Stimulated activated CD4-positive, alpha-beta T cell treated with anti-CD3 and anti-CD28 coated beads, Interleukin-15, amount 100 ng/mL, for 24 hours (primary cell): ENCODE measurements around the gene PPM1D.
"Not testable (repeated sequence)": the region's sequence is repeated elsewhere in the genome, so short reads cannot be mapped to it uniquely, and the experiment has no call there.

ENCODE experiments used
- DNase-seq: peaks from one replicate; pipeline ENCODE4 v3.0.0-alpha.2; 2020

The PPM1D gene

GRCh38 chr17:60594170-60594569 lies 5.8 kb upstream of the PPM1D start:
- not testable (repeated sequence) for DNase-seq

GRCh38 chr17:60594734-60595133 lies 5.3 kb upstream of the PPM1D start:
- no peak for DNase-seq

GRCh38 chr17:60597297-60597696 lies 2.7 kb upstream of the PPM1D start:
- DNase-seq: no peak

- no peak for DNase-seq
These were observed 1.8 kb upstream of the PPM1D start for GRCh38 chr17:60598001-60598736.

GRCh38 chr17:60599220-60599619 lies 773 bp upstream of the PPM1D start:
- peak; percentile 8 for DNase-seq

- DNase-seq: peak; percentile 79
These were observed 775 bp downstream of the PPM1D start for GRCh38 chr17:60600490-60601446.

GRCh38 chr17:60601447-60602384 lies 1.7 kb downstream of the PPM1D start:
- peak; percentile 45 for DNase-seq

DNA sequence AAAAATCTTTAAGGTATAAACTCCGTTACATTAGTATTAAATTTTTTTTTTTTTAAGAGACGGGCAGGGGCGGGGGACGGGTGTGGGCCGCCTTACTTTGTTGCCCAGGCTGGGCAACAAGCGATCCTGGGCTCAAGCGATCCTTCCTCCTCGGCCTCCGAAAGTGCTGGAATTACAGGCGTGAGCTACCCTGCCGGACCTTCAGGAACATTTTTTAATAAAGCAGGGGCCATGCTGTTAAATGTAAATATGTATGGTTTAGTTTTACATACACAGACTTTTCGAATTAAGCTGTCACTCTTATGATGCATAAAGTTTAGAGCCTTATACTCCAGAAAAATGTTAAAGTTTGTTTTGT lies 2.4 kb downstream of the PPM1D start:
- no peak for DNase-seq

- DNase-seq: no peak
These were observed 2.9 kb downstream of the PPM1D start for GRCh38 chr17:60602871-60603270.

DNA sequence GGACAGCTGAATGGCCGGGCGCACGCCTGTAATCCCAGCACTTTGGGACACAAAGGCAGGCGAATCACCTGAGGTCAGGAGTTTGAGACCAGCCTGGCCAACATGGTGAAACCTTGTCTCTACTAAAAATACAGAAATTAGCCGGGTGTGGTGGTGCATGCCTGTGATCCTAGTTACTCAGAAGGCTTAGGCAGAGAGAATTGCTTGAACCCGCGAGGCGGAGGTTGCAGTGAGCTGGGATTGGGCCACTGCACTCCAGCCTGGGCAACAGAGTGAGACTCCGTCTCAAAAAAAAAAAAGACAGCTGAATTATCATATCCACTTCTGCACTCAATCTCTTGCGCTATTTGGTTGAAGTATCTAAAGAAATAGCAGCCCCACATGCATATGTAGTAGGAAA lies 3.5 kb downstream of the PPM1D start:
- DNase-seq: not testable (repeated sequence)

DNA sequence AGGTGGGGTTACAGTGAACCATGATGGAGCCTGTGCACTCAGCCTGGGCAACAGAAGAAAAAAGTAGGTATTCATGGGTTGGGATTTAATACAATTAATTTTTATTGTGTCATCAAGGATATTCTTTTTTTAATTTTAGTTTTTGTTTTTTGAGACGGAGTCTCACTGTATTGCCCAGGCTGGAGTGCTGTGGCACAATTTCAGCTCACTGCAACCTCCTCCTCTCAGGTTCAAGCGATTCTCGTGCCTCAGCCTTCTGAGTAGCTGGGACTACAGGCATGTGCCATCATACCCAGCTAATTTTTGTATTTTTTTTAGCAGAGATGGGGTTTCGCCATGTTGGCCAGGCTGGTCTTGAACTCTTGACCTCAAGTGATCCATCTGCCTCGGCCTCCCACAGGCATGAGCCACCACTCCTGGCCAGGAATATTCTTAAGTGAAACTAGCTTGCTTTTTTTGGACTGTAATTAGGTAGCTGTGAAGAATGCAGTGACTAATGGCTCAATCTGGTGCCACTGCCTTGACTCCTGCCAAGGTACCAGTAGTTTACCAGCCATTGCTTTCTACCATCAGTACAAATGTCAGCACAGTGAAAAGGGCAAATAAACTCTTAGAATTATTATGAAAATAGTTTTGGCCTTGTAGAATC lies 4.8 kb downstream of the PPM1D start:
- DNase-seq: no peak

DNA sequence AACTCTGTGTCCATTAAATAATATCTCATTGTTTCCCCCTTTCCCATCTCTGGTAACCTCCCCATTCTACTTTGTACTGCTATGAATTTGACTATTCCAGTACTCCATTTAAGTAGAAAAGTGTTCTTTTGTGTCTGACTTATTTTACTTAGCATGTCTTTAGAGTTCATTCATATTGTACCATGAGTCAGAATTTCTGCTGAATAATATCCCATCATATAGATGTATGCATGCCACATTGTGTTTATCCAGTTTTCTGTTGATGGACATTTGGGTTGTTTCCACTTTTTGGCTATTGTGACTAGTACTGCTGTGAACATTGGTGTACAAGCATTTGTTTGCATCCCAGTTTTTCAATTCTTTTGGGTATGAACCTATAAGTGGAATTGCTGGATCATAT lies 6.0 kb downstream of the PPM1D start:
- no peak for DNase-seq

DNA sequence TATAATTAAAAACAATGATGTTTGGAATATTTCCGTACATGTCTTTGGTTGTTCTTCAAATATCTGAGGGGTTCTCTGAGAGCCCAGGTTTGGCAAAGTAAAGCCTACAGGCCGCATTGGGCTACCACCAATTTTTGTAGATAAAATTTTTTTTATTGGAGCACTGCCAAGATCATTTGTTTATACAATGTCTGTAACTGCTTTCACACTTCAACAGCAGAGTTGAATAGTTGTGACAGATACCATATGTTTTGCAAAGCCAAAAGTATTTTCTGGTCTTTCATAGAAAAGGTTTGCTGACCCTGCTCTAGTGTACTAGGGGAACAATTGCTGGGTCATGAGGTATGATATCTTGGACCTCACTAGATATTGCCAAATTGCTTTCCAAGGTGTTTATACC lies 10.5 kb downstream of the PPM1D start:
- no peak for DNase-seq

- DNase-seq: not testable (repeated sequence)
These were observed 11.3 kb downstream of the PPM1D start for GRCh38 chr17:60611321-60611720.

DNA sequence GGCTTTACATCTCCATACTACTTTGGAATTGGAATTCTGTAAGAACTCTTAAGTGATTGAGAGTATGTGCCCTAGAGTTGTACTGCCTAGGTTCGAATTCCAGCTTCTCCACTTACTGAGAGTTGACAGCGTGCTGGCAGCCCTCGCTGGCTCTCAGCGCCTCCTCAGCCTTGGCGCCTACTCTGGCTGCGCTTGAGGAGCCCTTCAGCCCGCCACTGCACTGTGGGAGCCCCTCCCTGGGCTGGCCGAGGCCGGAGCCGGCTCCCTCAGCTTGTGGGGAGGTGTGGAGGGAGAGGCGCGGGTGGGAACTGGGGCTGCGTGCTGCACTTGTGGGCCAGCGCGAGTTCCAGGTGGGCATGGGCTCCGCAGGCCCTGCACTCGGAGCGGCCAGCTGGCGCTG lies 13.3 kb downstream of the PPM1D start:
- DNase-seq: no peak

GRCh38 chr17:60613796-60614195 lies 13.8 kb downstream of the PPM1D start:
- not testable (repeated sequence) for DNase-seq

GRCh38 chr17:60614247-60614646 lies 14.3 kb downstream of the PPM1D start:
- not testable (repeated sequence) for DNase-seq

GRCh38 chr17:60615108-60615507 lies 15.1 kb downstream of the PPM1D start:
- no peak for DNase-seq

DNA sequence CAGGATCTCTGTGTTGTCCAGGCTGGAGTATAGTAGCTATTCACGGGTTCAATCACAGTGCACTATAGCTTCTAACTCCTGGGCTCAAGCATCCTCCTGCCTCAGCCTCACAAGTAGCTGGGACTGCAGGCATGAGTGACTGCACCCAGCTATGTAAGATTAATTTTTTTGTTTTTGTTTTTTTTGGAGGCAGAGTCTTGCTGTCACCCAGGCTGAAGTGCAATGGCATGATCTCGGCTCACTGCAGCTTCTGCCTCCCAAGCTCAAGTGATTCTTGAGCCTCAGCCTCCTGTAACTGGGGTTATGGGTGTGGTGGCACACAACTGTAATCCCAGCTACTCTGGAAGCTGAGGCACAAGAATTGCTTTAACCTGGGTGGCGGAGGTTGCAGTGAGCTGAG lies 15.8 kb downstream of the PPM1D start:
- DNase-seq: no peak

DNA sequence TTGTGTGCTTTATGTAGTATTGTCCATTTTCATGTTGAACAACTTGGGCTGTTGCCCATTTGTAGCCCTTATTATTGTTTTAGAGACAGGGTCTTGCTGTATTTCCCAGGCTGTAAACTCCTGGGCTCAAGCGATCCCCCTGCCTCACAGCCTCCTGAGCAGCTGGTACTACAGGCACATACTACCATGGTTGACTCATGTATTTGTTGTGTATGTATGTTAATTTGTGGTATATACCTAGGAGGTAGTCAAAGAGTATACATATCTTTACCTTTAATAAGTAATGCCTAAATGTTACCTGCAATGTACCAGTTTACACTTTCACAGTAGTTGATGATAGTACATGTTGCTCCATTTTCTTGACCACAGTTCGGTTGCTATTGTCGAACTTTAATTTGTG lies 18.1 kb downstream of the PPM1D start:
- no peak for DNase-seq

DNA sequence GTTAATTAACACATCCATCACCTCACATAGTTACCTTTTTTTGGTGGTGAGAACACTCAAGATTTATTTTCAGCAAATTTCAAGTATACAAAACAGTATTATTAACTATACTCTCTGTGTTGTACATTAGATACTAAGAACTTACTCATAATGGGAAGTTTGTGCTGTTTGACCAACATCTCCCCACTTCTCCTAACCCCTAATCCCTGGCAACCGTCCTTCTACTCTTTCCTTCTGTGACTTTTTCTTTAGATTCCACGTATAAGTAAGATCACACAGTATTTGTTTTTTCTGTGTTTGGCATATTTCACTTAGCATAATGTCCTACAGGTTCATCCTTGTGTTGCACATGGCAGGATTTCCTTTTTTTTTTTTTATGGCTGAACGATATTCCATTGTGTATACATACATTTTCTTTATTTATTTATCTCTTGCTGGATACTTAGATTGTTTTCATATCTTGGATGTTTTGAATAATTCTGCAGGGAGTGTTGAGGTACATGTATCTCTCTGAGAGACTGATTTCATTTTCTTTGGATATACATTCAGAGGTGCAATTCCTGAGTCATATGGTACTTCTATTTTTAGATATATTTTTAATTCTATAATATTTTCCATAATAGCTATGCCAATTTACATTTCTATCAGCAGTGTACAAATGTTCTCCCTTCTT lies 19.0 kb downstream of the PPM1D start:
- DNase-seq: no peak

GRCh38 chr17:60622961-60623360 lies 23.0 kb downstream of the PPM1D start:
- no peak for DNase-seq
